Subcutaneous adipose tissue (tissue), 4 donors: ENCODE measurements around the gene GABBR2. TPM values are rescaled to one million over a fixed set of nuclear protein-coding genes. Genes with fewer than 3 reads are reported as not detected.

Experiments
- total RNA-seq, 4 donors: library from RNA; depleted of rRNA; stranded (reverse); fragments of >200 nt; gene quantifications; one replicate each; pipeline ENCODE4 v1.1.0, GENCODE V29; 2016
- TF ChIP-seq, protein P1 (sequence below): fragments of 450-650 bp; IDR thresholded peaks from one replicate; pipeline ENCODE4 v1.5.1; 2016; ENCODE audit warnings: low read depth, mild to moderate bottlenecking, control low read depth, antibody characterized with exemption, moderate library complexity

The GABBR2 gene
- total RNA-seq, 4 donors from 2014 or later, result not detected

DNA sequence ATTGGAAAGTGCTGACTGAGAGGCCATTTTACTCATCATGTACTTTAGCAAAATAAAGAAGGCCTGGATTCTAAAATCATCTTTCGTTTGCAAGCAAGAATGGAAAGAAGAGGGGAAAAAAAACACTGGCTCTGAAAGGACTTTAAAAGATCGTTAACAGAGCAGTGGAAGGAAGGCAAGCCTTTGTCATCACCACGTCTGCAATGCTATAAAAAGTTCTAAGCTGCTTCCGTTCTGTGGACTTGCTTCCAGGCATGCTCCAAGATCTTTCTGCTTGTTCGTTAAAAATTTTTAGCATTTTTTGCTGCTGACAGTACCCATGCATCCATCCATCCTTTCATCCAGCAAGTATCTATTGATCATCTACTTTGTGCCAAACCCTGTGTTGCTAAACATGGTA, 226.5 kb downstream of the GABBR2 start:
- TF ChIP-seq, protein P1, sequence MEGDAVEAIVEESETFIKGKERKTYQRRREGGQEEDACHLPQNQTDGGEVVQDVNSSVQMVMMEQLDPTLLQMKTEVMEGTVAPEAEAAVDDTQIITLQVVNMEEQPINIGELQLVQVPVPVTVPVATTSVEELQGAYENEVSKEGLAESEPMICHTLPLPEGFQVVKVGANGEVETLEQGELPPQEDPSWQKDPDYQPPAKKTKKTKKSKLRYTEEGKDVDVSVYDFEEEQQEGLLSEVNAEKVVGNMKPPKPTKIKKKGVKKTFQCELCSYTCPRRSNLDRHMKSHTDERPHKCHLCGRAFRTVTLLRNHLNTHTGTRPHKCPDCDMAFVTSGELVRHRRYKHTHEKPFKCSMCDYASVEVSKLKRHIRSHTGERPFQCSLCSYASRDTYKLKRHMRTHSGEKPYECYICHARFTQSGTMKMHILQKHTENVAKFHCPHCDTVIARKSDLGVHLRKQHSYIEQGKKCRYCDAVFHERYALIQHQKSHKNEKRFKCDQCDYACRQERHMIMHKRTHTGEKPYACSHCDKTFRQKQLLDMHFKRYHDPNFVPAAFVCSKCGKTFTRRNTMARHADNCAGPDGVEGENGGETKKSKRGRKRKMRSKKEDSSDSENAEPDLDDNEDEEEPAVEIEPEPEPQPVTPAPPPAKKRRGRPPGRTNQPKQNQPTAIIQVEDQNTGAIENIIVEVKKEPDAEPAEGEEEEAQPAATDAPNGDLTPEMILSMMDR, result no peak

DNA sequence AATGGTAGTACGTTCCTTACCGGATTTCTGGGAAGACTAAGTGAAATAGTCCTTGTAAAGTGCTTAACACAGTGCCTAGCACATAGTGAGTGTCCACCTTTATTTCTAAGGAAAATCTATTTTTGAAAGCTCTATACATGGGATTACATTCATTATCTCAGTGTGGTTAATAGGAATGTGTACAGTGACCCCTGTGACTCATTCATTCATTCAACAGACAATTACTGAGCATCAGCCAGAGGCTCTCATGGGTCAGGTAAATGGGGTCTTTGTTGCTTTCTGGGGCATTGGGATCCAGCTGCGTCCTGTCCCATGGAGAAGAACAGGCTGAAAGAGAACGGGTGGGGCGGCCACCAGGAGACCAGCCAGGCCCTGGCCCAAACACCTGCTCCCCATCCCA, 227.1 kb downstream of the GABBR2 start:
- TF ChIP-seq, protein P1, result no peak

DNA sequence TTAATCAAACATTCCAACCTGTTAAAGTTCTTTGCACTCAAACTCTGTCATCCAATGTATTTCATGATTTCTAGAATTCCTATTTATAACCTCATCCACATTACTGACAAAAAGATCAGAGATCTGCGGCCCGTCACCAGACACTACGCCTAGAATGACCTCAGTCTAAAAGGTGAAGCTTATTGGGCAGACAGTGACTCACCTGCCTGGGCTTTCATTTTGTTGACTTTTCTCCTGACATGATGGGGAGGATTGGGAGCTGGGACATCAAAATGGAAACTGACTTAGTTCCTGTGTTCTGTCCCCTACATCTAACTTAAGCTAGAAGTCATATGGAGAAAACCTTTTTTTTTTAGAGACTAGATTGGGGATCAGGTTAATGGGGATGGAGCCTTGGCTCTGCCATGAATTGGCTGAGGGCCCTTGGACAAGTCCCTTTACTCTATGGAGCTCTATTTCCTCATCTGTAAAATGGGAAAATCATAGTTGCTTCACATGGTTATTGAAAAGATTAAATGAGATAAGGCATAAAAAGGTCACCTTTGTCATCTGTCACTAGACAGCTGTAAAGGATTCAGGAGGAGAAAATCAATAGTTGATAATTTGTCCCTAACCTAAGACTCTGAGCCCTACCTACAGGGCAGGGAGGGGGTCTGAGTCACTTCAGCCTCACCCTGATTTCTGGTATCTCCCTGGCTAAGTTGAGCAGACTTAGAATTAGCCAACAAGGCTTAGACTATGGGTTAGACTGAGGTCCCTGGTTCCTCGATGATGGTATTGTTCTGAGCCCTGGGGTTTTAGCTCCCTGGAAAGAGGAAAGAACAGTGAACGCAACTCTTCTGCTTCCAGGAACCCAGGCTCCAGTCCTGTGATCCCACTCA, 228.5 kb downstream of the GABBR2 start:
- TF ChIP-seq, protein P1, result no peak

DNA sequence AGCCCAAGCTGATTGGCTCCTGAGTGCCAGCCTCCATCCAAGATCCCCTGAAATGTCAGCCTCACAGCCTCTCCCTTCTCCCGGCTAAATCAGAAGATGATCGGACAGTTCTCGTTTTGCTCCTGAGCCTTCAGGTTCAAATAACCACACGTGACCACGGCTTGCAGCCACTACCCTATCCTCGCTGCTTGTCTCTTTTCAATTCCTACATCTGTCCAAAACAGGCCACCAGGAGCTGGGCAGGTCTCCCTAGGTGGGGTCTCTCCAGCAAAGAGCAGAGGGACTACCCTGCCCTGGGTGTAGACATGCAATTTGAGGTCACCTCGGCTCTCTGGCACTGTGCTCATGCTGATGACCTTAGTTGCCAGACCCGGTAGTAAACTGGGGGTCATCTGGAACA, 229.3 kb downstream of the GABBR2 start:
- TF ChIP-seq, protein P1, result no peak

DNA sequence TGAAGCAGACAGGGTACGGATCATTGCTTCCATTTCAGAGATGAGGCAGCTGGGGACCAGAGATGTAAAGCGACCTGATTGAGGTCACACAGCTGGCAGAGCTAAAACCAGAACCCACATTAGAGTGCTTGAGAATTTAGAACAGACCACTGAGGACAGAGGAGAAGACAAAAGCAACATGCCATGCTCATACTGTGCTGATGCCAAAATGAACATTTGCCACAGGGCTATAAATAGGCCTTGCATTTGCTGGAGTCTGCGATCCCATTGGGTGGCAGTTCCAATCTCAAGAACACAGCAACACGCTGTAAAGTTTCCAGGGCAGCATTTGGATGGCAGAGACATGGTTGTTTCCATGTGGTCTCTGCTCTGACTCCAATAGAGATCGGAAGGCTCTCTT, 230.9 kb downstream of the GABBR2 start:
- TF ChIP-seq, protein P1, result no peak

DNA sequence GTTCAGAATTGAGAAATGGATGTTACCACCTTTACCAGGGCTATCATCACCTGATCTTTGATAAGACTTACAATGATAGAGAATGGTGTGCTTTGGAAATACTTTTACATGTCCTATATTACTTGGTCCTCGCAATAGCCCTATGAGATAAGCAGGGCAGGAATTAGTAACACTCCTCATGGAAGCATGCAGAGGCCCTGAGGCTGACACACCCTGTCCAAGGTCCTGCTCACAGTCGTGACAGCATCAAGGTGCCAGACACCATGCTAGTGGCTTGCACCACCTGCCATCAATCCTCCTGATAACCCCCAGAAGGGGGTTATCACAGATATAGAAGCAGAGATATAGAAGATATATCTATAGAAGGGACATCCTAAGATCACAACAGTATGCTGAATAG, 236.5 kb downstream of the GABBR2 start:
- TF ChIP-seq, protein P1, result no peak

DNA sequence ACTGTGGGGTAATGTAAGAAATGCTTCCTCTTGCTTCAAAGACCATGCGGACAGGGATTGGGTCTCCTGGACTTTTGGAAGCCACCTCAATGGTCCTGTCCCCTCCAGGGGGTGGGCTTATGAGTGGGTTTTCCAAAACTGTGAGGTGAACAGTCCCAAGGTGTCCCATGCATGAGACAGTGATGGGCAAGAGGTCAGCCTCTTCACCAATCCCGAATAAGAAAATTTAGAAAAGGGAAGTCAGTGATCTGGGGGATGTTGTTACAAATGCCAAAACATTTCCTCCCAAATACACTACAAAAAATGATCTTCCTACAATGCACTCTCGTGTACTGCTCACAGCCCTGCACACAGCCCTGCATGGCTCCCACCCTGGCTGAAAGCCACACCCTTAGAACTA, 237.6 kb downstream of the GABBR2 start:
- TF ChIP-seq, protein P1, result no peak
